K562 (cell line): ENCODE data around the gene DRC1. TPM values are rescaled to one million over a fixed set of nuclear protein-coding genes. Genes with fewer than 3 reads are reported as not detected.

Source experiments
- ATAC-seq: fragments of 200-7000 bp; cut with Tn5 transposase; 3 replicates; pipeline ENCODE4 v1.9.1; 2020; ENCODE audit warnings: moderate library complexity
- BruUV-seq: library from RNA; stranded (reverse); fragments of 400-500 nt; replicated peaks from 2 replicates; lab custom pipeline; 2021; lab: Mats Ljungman, UMichigan
- CTCF ChIA-PET: fragments of 300-600 bp; formaldehyde crosslinking; extraction: SDS; loops from one replicate; lab custom pipeline; 2021; ENCODE audit warnings: low intra/inter-chr PET ratio; lab: Yijun Ruan, JAX
- POLR2A ChIA-PET: fragments of 300-600, 350-650 bp; sonication (Branson Sonifier 250); formaldehyde crosslinking; extraction: SDS; loops from one replicate; lab custom pipeline; 2021; ENCODE audit warnings: antibody characterized with exemption, inconsistent platforms; lab: Yijun Ruan, JAX
- DNase-seq, 4 experiments: peaks; one replicate each; pipeline versions ENCODE4 v3.0.0 to v3.0.0-alpha.2; 2011 to 2018; ENCODE audit warnings: low spot score in 3 of 4, mixed read lengths in 3 of 4; ENCODE audit errors: extremely low read depth in 1 of 4
- FAIRE-seq: peaks from 2 replicates; lab custom pipeline; 2011; peaks lifted over from hg19 to GRCh38; lab: Jason Lieb, UNC
- H2AFZ ChIP-seq: 2 replicates; pipeline ENCODE4 v1.6.0; 2011; ENCODE audit warnings: low read depth, low read length, control low read depth, inconsistent platforms
- H3K27ac ChIP-seq: fragments of 200-600 bp; 3 replicates; pipeline ENCODE4 v1.8.0; 2011; ENCODE audit warnings: low read depth, mild to moderate bottlenecking, control low read depth, inconsistent platforms, low read length, moderate library complexity, mixed read lengths; ENCODE audit errors: extremely low read depth
- H3K27me3 ChIP-seq, 2 experiments: fragments of 300-600 bp in 1 of 2; 2 replicates in 1 of 2; 3 replicates in 1 of 2; pipeline versions ENCODE4 v1.6.0 to v1.8.0; 2011; ENCODE audit warnings: inconsistent platforms in 2 of 2, low read length in 2 of 2, mild to moderate bottlenecking in 1 of 2, mixed read lengths in 1 of 2, moderate library complexity in 1 of 2; ENCODE audit not compliant: control insufficient read depth in 2 of 2, insufficient read depth in 2 of 2
- H3K36me3 ChIP-seq: fragments of 300-600 bp; 3 replicates; pipeline ENCODE4 v1.8.0; 2011; ENCODE audit warnings: mild to moderate bottlenecking, low read length, inconsistent platforms; ENCODE audit not compliant: control insufficient read depth, insufficient read depth
- H3K4me1 ChIP-seq, 2 experiments: fragments of 200-600 bp in 1 of 2; replicated peaks in 1 of 2; 2 replicates in 1 of 2; 3 replicates in 1 of 2; pipeline versions ENCODE4 v1.5.1 to v1.8.0; 2011; ENCODE audit warnings: inconsistent platforms in 2 of 2, low read length in 2 of 2, mild to moderate bottlenecking in 1 of 2, mixed read lengths in 1 of 2, moderate library complexity in 1 of 2; ENCODE audit not compliant: control insufficient read depth in 2 of 2, insufficient read depth in 2 of 2
- H3K4me2 ChIP-seq: 2 replicates; pipeline ENCODE4 v1.6.1; 2011; ENCODE audit warnings: low read length, control low read depth, inconsistent platforms, mixed read lengths; ENCODE audit not compliant: insufficient read depth
- H3K4me3 ChIP-seq: fragments of 200-600 bp; sonication (generic), shearing (Covaris generic); 2 replicates; pipeline ENCODE4 v1.5.1; 2016; ENCODE audit warnings: control low read depth, inconsistent platforms
- H3K79me2 ChIP-seq: fragments of 200-600 bp; 3 replicates; pipeline ENCODE4 v1.8.0; 2011; ENCODE audit warnings: low read length, inconsistent platforms; ENCODE audit not compliant: control insufficient read depth, insufficient read depth
- H3K9ac ChIP-seq, 2 experiments: 2 replicates each; pipeline versions ENCODE4 v1.6.0 to v1.6.1; 2011; ENCODE audit warnings: low read depth in 2 of 2, low read length in 2 of 2, control low read depth in 1 of 2, inconsistent platforms in 1 of 2, mild to moderate bottlenecking in 1 of 2, mixed read lengths in 1 of 2; ENCODE audit not compliant: insufficient read depth in 1 of 2
- H3K9me1 ChIP-seq: one replicate; pipeline ENCODE4 v1.6.0; 2011; ENCODE audit warnings: inconsistent platforms, mild to moderate bottlenecking, low read length, moderate library complexity; ENCODE audit not compliant: control insufficient read depth, insufficient read depth
- H3K9me3 ChIP-seq: replicated peaks from 2 replicates; pipeline ENCODE4 v1.5.1; 2011; ENCODE audit warnings: low read depth, low read length, inconsistent platforms; ENCODE audit not compliant: control insufficient read depth, insufficient read depth
- H4K20me1 ChIP-seq: replicated peaks from 2 replicates; pipeline ENCODE4 v1.6.1; 2011; ENCODE audit warnings: low read length, inconsistent platforms, mixed read lengths; ENCODE audit not compliant: control insufficient read depth, insufficient read depth
- ARID3B ChIP-seq: fragments of 250-450 bp; sonication (Bioruptor Pico); IDR thresholded peaks from 2 replicates; pipeline ENCODE4 v1.4.0; 2020; ENCODE audit warnings: borderline replicate concordance
- ATF3 ChIP-seq, 2 experiments: fragments of 450-650 bp in 1 of 2; sonication (generic) in 1 of 2; formaldehyde crosslinking in 1 of 2; IDR thresholded peaks in 1 of 2; conservative IDR thresholded peaks in 1 of 2; 2 replicates each; pipeline versions ENCODE4 v1.6.1 to v1.8.1; 2016 to 2023; ENCODE audit warnings: mild to moderate bottlenecking in 2 of 2, moderate library complexity in 2 of 2, inconsistent platforms in 1 of 2, missing genetic modification reagents in 1 of 2
- BACH1 ChIP-seq: fragments of 200-800 bp; sonication (Bioruptor generic); IDR thresholded peaks from 2 replicates; pipeline ENCODE4 v1.6.1; 2016; ENCODE audit warnings: missing genetic modification characterization, missing compliant biosample characterization
- CCNT2 ChIP-seq: IDR thresholded peaks from 2 replicates; pipeline ENCODE4 v1.6.1; 2011; ENCODE audit warnings: borderline replicate concordance, low read depth, mild to moderate bottlenecking, moderate library complexity, mixed read lengths, low read length; ENCODE audit not compliant: insufficient read length; ENCODE audit errors: extremely low read depth
- FIP1L1 ChIP-seq: fragments of 200-400 bp; formaldehyde crosslinking; IDR thresholded peaks from 2 replicates; pipeline ENCODE4 v1.6.1; 2018; ENCODE audit warnings: mild to moderate bottlenecking, low read depth, low read length; ENCODE audit not compliant: poor library complexity, severe bottlenecking
- MAFK ChIP-seq: IDR thresholded peaks from 2 replicates; pipeline ENCODE4 v1.6.1; 2011; ENCODE audit warnings: low read length, improper control_type of control experiment
- TBL1XR1 ChIP-seq, 2 experiments: IDR thresholded peaks; 2 replicates each; pipeline ENCODE4 v1.6.1; 2012; ENCODE audit warnings: improper control_type of control experiment in 2 of 2, low read length in 2 of 2, mild to moderate bottlenecking in 1 of 2
- U2AF1 ChIP-seq: fragments of 200-400 bp; formaldehyde crosslinking; optimal IDR thresholded peaks from 2 replicates; pipeline ENCODE3; 2017; ENCODE audit warnings: mild to moderate bottlenecking, low read depth, low read length, moderate library complexity
- ZNF324 ChIP-seq: fragments of 250-450 bp; sonication (Bioruptor Pico); IDR thresholded peaks from 2 replicates; pipeline ENCODE4 v1.4.0; 2020; ENCODE audit warnings: mild to moderate bottlenecking
- WGBS: fragments of 100-300 bp; shearing (Covaris generic); methylation state at CpG from one replicate; pipeline ENCODE4 v1.1.6; 2016; ENCODE audit warnings: low coverage, mixed read lengths; ENCODE audit not compliant: insufficient coverage; ENCODE audit errors: missing lambda C conversion rate; 5-methylcytosine and 5-hydroxymethylcytosine counted together
- in situ Hi-C: fragments of 300-500 bp; cut with MboI; formaldehyde crosslinking; loops from 4 replicates; pipeline ENCODE4 v1.15.0; 2018; ENCODE audit warnings: inconsistent platforms, mixed read lengths
- intact Hi-C: fragments of 100-400 bp; cut with micrococcal nuclease; formaldehyde crosslinking; loops from 2 replicates; pipeline ENCODE4 v1.14.2; 2022
- polyA plus RNA-seq, 8 experiments: library from polyadenylated mRNA; depleted of rRNA in 4 of 8; stranded (reverse) in 5 of 8; unstranded in 3 of 8; fragments of >200 nt; fragmentation: Nextera tagmentation in 2 of 8; fragmentation: Illumina TruSeq in 1 of 8; extraction: Ambion mirVana in 2 of 8; extraction: Trizol in 1 of 8; gene quantifications; 2 replicates each; pipeline versions ENCODE4 v1.2.1 to v1.2.3, GENCODE V29; 2011 to 2014; ENCODE audit warnings: inconsistent platforms in 1 of 8, missing spikeins in 1 of 8
- total RNA-seq, 7 experiments: library from RNA; depleted of rRNA in 6 of 7; stranded (reverse); fragments of >200 nt in 6 of 7; fragmentation: Illumina TruSeq in 2 of 7; extraction: Trizol in 2 of 7; gene quantifications; 2 replicates each; pipeline versions ENCODE4 v1.2.1 to v1.2.3, GENCODE V29; 2011 to 2021; ENCODE audit warnings: low replicate concordance in 1 of 7

Gene DRC1
- total and polyA plus RNA-seq, 9 of the 15 experiments (the other 6 are each of a cell fraction or from before 2014, with no cell fraction given): 0.07 to 0.10 TPM; not detected in 7

- FAIRE-seq: no peak
- Histone ChIP-seq H3K4me1 (peaks cover 10 to 22% of the 10 kb centered on the region in 2 experiments), H3K79me2 (no peaks in the 10 kb centered on the region), H3K9ac (no peak overlapping the region), H3K36me3 (peaks cover 8% of the 10 kb centered on the region; the same call in 2 of the 3 replicates), H3K4me3 (no peak overlapping the region), H4K20me1 (no peaks in the 10 kb centered on the region), H3K27me3 (no peaks in the 10 kb centered on the region), H3K4me2 (no peak overlapping the region), H3K27ac (no peak overlapping the region), H2AFZ (no peak overlapping the region), H3K9me1 (no peaks in the 10 kb centered on the region), H3K9me3 (no peaks in the 10 kb centered on the region)
- in situ Hi-C loops (no loop called here), intact Hi-C loops (loop anchor here (5.0 kb wide), 1 partner anchor 62 kb away; no protein-coding TSS in a partner anchor)
- ChIA-PET POLR2A (interaction anchor here (0.6 to 1.1 kb wide), 7 partner anchors 8 to 81 kb away, joined by 3 to 4 read pairs (median 3); no protein-coding TSS in a partner anchor), CTCF (no interaction called here)
- no TSS peak for BruUV-seq
- ATAC-seq: no peak
- DNase-seq: no peak
- WGBS: 38% methylated on average over 4 of the region's 4 CpGs
- TF ChIP-seq TBL1XR1 (IDR thresholded peaks at IDR 0.05; ENCODE audit: low read length in 2 of 2) (no peak), BACH1 (tag) (0 out of 2 replicates have a peak, but pooled peaks have one; percentile 14)
Measured at GRCh38 chr2:26399771-26400376, 1.8 kb upstream of the DRC1 start.

GRCh38 chr2:26400723-26401122, 997 bp upstream of the DRC1 start:
- no peak overlapping the region for H3K27ac ChIP-seq
- WGBS: 54% methylated on average over 5 of the region's 5 CpGs
- H3K9ac ChIP-seq: no peak overlapping the region
- CTCF ChIA-PET: no interaction called here
- no peaks in the 10 kb centered on the region for H3K27me3 ChIP-seq
- H3K4me2 ChIP-seq: no peak overlapping the region
- intact Hi-C loops (no loop called here), in situ Hi-C loops (no loop called here)
- no peak overlapping the region for H3K4me3 ChIP-seq
- FAIRE-seq (no peak), ATAC-seq (no peak), DNase-seq (no peak)
- peaks cover 10 to 14% of the 10 kb centered on the region in 2 experiments for H3K4me1 ChIP-seq
- POLR2A ChIA-PET: interaction anchor here (0.8 to 1.1 kb wide), 3 partner anchors 8 to 13 kb away, joined by 3 to 4 read pairs (median 3); no protein-coding TSS in a partner anchor
- peaks cover 4% of the 10 kb centered on the region; the same call in 1 of the 3 replicates for H3K36me3 ChIP-seq
- H3K9me3 ChIP-seq: no peaks in the 10 kb centered on the region
- H3K9me1 ChIP-seq: no peaks in the 10 kb centered on the region
- H2AFZ ChIP-seq: no peak overlapping the region
- no TSS peak for BruUV-seq
- no peaks in the 10 kb centered on the region for H4K20me1 ChIP-seq
- H3K79me2 ChIP-seq: no peaks in the 10 kb centered on the region
- TF ChIP-seq ARID3B (CRISPR knock-in tag) (no peak), U2AF1 (no peak), ZNF324 (CRISPR knock-in tag) (no peak), ATF3 (IDR thresholded peaks at IDR 0.05) (peak; percentile 45; the same call in 1 of the 2 replicates), ATF3 (CRISPR knock-in tag; conservative IDR thresholded peaks at IDR 0.05) (no peak), CCNT2 (no peak), MAFK (no peak), FIP1L1 (no peak)
